AG09319 (cell line): ENCODE results near the gene OR9Q2.
"Not testable (repeated sequence)": the region's sequence is repeated elsewhere in the genome, so short reads cannot be mapped to it uniquely, and the experiment has no call there.

ENCODE experiments used
- DNase-seq: peaks from one replicate; pipeline ENCODE4 v3.0.0-alpha.2; 2010; ENCODE audit warnings: low read depth; ENCODE audit errors: extremely low read depth
- TF ChIP-seq, protein P1 (sequence below): IDR thresholded peaks from 2 replicates; pipeline ENCODE4 v1.5.1; 2011; ENCODE audit warnings: low read depth, mild to moderate bottlenecking, inconsistent platforms, low read length, moderate library complexity

The OR9Q2 gene

DNA sequence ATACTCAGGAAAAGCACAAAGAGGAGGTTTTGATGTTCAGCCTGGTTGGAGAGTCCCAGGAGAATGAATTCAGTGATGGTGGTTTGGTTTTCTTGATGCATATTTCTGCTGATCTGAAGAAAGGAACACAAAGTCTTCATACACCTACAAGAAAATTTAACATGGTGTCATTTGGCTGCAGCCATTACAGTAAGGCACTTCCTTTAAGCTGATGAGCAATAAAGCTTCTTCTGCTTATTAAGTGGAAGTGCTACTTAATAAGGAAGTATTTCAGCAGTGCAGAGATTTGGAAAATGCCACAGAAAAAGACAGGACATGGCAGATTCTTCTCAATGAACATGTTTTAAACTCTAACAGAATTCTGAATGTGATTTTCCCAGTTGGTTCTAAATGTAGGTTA is 15.2 kb downstream of the OR9Q2 start, which contains the start of gene OR1S2:
Gene OR1S2, minus strand, starts transcription at position 101 of the 400 bp plus-strand sequence. Its CDS starts 0 bp downstream, at position 101.
- no peak for DNase-seq
- TF ChIP-seq, protein P1, sequence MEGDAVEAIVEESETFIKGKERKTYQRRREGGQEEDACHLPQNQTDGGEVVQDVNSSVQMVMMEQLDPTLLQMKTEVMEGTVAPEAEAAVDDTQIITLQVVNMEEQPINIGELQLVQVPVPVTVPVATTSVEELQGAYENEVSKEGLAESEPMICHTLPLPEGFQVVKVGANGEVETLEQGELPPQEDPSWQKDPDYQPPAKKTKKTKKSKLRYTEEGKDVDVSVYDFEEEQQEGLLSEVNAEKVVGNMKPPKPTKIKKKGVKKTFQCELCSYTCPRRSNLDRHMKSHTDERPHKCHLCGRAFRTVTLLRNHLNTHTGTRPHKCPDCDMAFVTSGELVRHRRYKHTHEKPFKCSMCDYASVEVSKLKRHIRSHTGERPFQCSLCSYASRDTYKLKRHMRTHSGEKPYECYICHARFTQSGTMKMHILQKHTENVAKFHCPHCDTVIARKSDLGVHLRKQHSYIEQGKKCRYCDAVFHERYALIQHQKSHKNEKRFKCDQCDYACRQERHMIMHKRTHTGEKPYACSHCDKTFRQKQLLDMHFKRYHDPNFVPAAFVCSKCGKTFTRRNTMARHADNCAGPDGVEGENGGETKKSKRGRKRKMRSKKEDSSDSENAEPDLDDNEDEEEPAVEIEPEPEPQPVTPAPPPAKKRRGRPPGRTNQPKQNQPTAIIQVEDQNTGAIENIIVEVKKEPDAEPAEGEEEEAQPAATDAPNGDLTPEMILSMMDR = no peak

- not testable (repeated sequence) for DNase-seq
Observed at GRCh38 chr11:58212420-58212819, 23.6 kb downstream of the OR9Q2 start, which contains the start of gene OR1S1. Gene OR1S1, plus strand, starts transcription at chr11:58212720.

DNA sequence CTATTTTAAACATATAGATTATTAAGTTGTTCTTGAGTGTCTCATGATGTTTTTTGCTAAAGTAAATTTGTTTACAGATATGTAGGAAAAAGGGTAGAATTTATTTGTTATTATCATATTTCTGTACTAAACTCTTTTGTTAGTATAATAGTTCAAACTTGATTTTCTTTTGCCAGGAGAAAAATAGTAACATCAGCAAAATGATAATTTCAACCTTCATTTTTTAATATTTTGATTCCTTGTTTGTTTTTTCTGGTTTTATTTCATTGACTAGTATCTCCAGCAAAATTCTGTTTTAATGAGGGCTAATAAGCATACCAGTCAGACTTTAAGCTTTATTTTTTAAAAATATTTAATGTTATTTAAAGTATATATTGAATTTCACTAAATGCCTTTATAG is 27.6 kb downstream of the OR9Q2 start:
- TF ChIP-seq, protein P1 = no peak
- DNase-seq = no peak

DNA sequence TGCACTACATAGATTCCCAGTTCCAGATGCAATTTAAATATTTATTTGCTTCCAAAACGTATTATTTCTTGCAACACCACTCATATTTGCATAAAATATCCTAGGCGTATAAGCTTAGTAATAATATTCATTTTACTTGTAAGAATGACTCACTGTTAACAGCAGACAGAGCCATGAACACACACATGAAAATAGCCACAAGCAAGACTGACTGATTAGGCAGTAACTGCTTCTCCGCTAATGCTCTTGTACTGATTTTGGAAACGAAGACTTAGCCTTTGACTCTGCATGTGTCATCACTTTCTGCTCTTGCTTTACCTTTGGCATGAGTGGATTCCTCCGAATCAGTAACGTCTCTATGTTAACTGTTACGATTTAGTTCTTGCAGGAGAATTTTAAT is 33.9 kb downstream of the OR9Q2 start:
- TF ChIP-seq, protein P1 = no peak
- no peak for DNase-seq

DNA sequence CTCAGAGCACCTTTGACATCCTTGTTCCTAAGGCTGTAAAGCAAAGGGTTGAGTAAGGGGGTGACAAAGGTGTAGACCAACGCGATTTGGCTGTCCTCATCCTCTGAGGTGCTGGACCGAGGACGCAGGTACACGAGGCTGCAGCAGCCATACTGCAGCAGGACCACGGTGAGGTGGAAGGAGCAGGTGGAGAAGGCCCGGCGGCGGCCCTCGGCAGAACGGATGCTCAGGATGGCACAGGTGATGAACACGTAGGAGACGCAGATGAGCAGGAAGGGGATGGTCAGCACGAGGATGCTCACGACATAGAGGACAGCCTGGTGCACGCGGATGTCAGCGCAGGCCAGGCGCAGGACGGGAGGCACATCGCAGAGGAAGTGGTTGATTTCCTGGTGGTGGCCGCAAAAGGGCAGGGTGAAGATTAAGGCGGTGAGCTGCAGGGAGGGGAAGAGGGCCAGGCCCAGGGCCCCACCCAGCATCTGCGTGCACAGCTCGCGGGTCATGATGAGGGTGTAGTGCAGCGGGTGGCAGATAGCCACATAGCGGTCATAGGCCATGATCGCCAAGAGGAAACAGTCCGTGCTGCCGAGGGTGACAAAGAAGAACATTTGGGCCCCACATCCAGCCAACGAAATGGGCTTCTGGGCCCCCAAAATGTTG is 39.2 kb downstream of the OR9Q2 start:
- DNase-seq = no peak

More for the DNA sequence above, 39.2 kb downstream of the OR9Q2 start:
- TF ChIP-seq, protein P1 = no peak
